Trophoblast cell (in vitro differentiated cells and primary cell): ENCODE results near the gene MUC4.

ENCODE experiments used
- DNase-seq, 2 donors: peaks; one replicate each; pipeline ENCODE4 v3.0.0-alpha.2; 2016
- H2AFZ ChIP-seq: 2 replicates; pipeline ENCODE4 v1.6.1; 2013; ENCODE audit warnings: low read length, moderate library complexity, mild to moderate bottlenecking; ENCODE audit not compliant: insufficient read depth, poor library complexity
- H2AK5ac ChIP-seq: 2 replicates; pipeline ENCODE4 v1.6.1; 2013; ENCODE audit warnings: mild to moderate bottlenecking, low read length
- H2BK120ac ChIP-seq: 2 replicates; pipeline ENCODE4 v1.6.1; 2013; ENCODE audit warnings: low read length, mild to moderate bottlenecking, moderate library complexity; ENCODE audit not compliant: insufficient read depth, poor library complexity
- H2BK12ac ChIP-seq: 2 replicates; pipeline ENCODE4 v1.6.1; 2013; ENCODE audit warnings: mild to moderate bottlenecking, low read length, moderate library complexity
- H2BK5ac ChIP-seq: 2 replicates; pipeline ENCODE4 v1.6.1; 2013; ENCODE audit warnings: low read length, low read depth, moderate library complexity, mild to moderate bottlenecking; ENCODE audit not compliant: poor library complexity
- H3K14ac ChIP-seq: 2 replicates; pipeline ENCODE4 v1.6.1; 2013; ENCODE audit warnings: mild to moderate bottlenecking, low read length
- H3K18ac ChIP-seq: 2 replicates; pipeline ENCODE4 v1.6.1; 2013; ENCODE audit warnings: mild to moderate bottlenecking, low read length
- H3K23ac ChIP-seq: 2 replicates; pipeline ENCODE4 v1.6.1; 2013; ENCODE audit warnings: low read length
- H3K27ac ChIP-seq: 2 replicates; pipeline ENCODE4 v1.5.1; 2013; ENCODE audit warnings: low read depth, mild to moderate bottlenecking, inconsistent platforms, low read length, moderate library complexity
- H3K27me3 ChIP-seq: 2 replicates; pipeline ENCODE4 v1.6.1; 2013; ENCODE audit warnings: inconsistent platforms, mild to moderate bottlenecking, low read length, moderate library complexity; ENCODE audit not compliant: insufficient read depth
- H3K36me3 ChIP-seq, 2 experiments: 1 replicate in 1 of 2; 2 replicates in 1 of 2; pipeline ENCODE4 v1.6.1; 2013; ENCODE audit warnings: low read length in 2 of 2, mild to moderate bottlenecking in 2 of 2, moderate library complexity in 1 of 2; ENCODE audit not compliant: insufficient read depth in 2 of 2, control insufficient read depth in 1 of 2
- H3K4ac ChIP-seq: 2 replicates; pipeline ENCODE4 v1.6.1; 2013; ENCODE audit warnings: low read depth, mild to moderate bottlenecking, low read length, moderate library complexity
- H3K4me1 ChIP-seq, 2 experiments: 1 replicate in 1 of 2; 2 replicates in 1 of 2; pipeline ENCODE4 v1.6.1; 2013; ENCODE audit warnings: low read length in 2 of 2, mild to moderate bottlenecking in 2 of 2, moderate library complexity in 1 of 2; ENCODE audit not compliant: insufficient read depth in 2 of 2, control insufficient read depth in 1 of 2
- H3K4me2 ChIP-seq: 2 replicates; pipeline ENCODE4 v1.6.1; 2013; ENCODE audit warnings: inconsistent platforms, mild to moderate bottlenecking, low read length, moderate library complexity
- H3K4me3 ChIP-seq: 2 replicates; pipeline ENCODE4 v1.5.1; 2013; ENCODE audit warnings: mild to moderate bottlenecking, low read depth, low read length, inconsistent platforms
- H3K79me1 ChIP-seq: one replicate; pipeline ENCODE4 v1.6.1; 2013; ENCODE audit warnings: low read length
- H3K79me2 ChIP-seq: 2 replicates; pipeline ENCODE4 v1.6.1; 2013; ENCODE audit warnings: low read length, mild to moderate bottlenecking; ENCODE audit not compliant: control insufficient read depth, insufficient read depth, poor library complexity
- H3K9ac ChIP-seq: 2 replicates; pipeline ENCODE4 v1.6.1; 2013; ENCODE audit warnings: mild to moderate bottlenecking, low read length
- H3K9me3 ChIP-seq: 2 replicates; pipeline ENCODE4 v1.6.1; 2013; ENCODE audit warnings: low read depth, mild to moderate bottlenecking, control low read depth, inconsistent platforms, low read length; ENCODE audit not compliant: insufficient read depth
- H4K12ac ChIP-seq: 2 replicates; pipeline ENCODE4 v1.6.1; 2013; ENCODE audit warnings: low read depth, mild to moderate bottlenecking, low read length, moderate library complexity
- H4K8ac ChIP-seq: 2 replicates; pipeline ENCODE4 v1.6.1; 2013; ENCODE audit warnings: low read depth, mild to moderate bottlenecking, low read length, moderate library complexity
- H4K91ac ChIP-seq: one replicate; pipeline ENCODE4 v1.6.1; 2013; ENCODE audit warnings: low read depth, mild to moderate bottlenecking, low read length, moderate library complexity
- WGBS: extraction: QIAGEN DNeasy Blood & Tissue Kit; methylation state at CpG from one replicate; pipeline ENCODE4 v1.1.7; 2013; ENCODE audit warnings: missing lambda C conversion rate; ENCODE audit not compliant: insufficient read length, insufficient coverage; ENCODE audit errors: extremely low coverage; 5-methylcytosine and 5-hydroxymethylcytosine counted together

Gene MUC4

DNA sequence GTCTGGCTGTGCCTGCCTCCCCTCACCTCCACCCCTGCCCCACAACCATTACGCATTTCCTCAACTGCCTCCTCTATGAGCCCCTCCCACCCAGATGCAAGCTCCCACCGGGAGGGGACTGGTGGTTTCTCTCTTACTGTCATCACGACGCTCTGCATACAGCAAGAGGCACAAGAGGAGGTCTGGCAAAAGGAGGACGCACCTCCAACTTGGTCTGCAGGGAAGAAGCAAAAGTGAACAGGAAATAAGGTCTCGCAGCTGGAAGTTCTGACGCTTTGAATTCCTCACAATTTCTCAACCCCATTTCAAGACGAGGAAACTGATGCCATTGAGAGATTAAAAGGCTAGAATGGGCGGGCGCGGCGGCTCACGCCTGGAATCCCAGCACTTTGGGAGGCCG lies 42.3 kb upstream of the MUC4 start:
- Histone ChIP-seq H2AK5ac (no peak overlapping the region), H3K4me2 (no peak overlapping the region), H2BK120ac (no peak overlapping the region), H4K91ac (no peak overlapping the region), H3K18ac (no peak overlapping the region), H3K14ac (no peak overlapping the region), H3K79me1 (no peaks in the 10 kb centered on the region), H3K4me1 (no peaks in the 10 kb centered on the region), H3K36me3 (no peaks in the 10 kb centered on the region), H2BK12ac (no peak overlapping the region), H2AFZ (no peak overlapping the region), H3K4ac (no peak overlapping the region), H4K12ac (no peak overlapping the region), H4K8ac (no peak overlapping the region), H2BK5ac (no peak overlapping the region), H3K23ac (no peak overlapping the region), H3K79me2 (no peaks in the 10 kb centered on the region), H3K4me3 (no peak overlapping the region), H3K9ac (no peak overlapping the region), H3K27me3 (no peaks in the 10 kb centered on the region), H3K27ac (no peak overlapping the region), H3K9me3 (peaks cover 2% of the 10 kb centered on the region)
- peak; percentile 88 to 95 for DNase-seq
- WGBS, result no CpG with 5 or more reads among the region's 14 CpGs

DNA sequence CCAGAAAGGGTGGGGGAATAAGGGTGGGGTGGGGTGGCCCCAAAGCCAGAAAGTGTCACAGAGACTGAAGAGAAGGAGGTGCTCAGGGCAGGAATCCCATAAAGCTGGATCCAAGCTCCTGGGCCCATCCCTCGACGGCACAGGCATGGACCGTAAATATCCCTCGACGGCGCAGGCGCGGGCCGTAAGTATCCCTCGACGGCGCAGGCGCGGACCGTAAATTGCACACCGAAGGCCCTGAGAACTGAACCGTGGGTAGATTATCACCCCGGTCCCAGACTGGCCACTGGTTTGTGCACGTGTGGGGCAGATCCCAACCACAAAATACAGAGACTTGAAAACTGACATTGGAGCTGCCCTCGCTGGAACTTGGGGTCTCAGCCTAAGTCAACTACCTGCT lies 41.3 kb upstream of the MUC4 start:
- H3K79me1 ChIP-seq, result no peaks in the 10 kb centered on the region
- no peak overlapping the region for H2AFZ ChIP-seq
- WGBS, result no CpG with 5 or more reads among the region's 20 CpGs
- no peak overlapping the region for H3K27ac ChIP-seq
- no peaks in the 10 kb centered on the region for H3K36me3 ChIP-seq
- H3K4me3 ChIP-seq, result no peak overlapping the region
- H3K23ac ChIP-seq, result no peak overlapping the region
- no peak for DNase-seq
- H2AK5ac ChIP-seq, result no peak overlapping the region
- H3K18ac ChIP-seq, result no peak overlapping the region
- H3K27me3 ChIP-seq, result no peaks in the 10 kb centered on the region
- no peak overlapping the region for H4K12ac ChIP-seq
- H2BK120ac ChIP-seq, result no peak overlapping the region
- H3K14ac ChIP-seq, result no peak overlapping the region
- no peaks in the 10 kb centered on the region for H3K4me1 ChIP-seq
- no peak overlapping the region for H3K9ac ChIP-seq
- no peak overlapping the region for H2BK5ac ChIP-seq
- H4K91ac ChIP-seq, result no peak overlapping the region
- H3K4me2 ChIP-seq, result no peak overlapping the region
- no peak overlapping the region for H4K8ac ChIP-seq
- H3K4ac ChIP-seq, result no peak overlapping the region
- H3K79me2 ChIP-seq, result no peaks in the 10 kb centered on the region
- H3K9me3 ChIP-seq, result peaks cover 2% of the 10 kb centered on the region
- H2BK12ac ChIP-seq, result no peak overlapping the region

DNA sequence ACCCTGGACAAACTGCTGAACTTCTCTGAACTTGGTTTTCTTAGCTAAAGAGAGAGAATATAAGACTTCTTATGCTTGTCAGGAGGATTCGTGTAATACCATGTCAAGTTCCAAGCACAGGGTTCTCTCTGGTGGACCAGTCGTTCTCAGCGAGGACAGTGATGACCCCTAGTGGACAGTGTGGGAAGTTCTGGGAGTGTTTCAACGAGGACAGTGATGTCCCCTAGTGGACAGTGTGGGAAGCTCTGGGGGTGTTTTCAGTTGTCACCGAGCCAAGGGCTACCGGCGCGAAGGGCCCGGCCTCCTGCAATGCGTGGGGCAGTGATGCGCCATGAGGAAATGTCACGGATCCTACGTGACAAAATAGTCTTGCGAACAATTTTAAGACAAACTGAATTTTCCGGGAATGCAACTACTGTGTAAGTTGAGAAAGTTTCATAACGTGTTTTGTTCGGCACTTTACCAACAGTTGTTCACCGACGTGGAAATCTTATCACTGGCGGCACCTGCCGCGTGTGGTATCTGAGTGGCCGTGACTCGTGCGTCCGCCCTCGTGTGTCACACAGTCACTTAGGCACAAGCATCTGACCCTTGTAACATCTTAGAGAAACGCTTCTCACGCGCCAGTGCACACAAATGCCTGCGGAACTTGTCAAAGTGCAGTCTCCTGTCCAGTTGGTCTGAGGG lies 39.3 kb upstream of the MUC4 start:
- H4K8ac ChIP-seq, result no peak overlapping the region
- no peak overlapping the region for H2AK5ac ChIP-seq
- no peaks in the 10 kb centered on the region for H3K79me1 ChIP-seq
- H3K9me3 ChIP-seq, result peaks cover 2% of the 10 kb centered on the region
- H3K4me3 ChIP-seq, result no peak overlapping the region
- no peak overlapping the region for H3K4me2 ChIP-seq
- H3K18ac ChIP-seq, result no peak overlapping the region
- H3K27me3 ChIP-seq, result no peaks in the 10 kb centered on the region
- no peak overlapping the region for H3K23ac ChIP-seq
- no CpG with 5 or more reads among the region's 31 CpGs for WGBS
- DNase-seq, result peak; percentile 85 to 99
- H3K9ac ChIP-seq, result no peak overlapping the region
- no peaks in the 10 kb centered on the region for H3K36me3 ChIP-seq
- no peaks in the 10 kb centered on the region for H3K79me2 ChIP-seq
- no peak overlapping the region for H2BK120ac ChIP-seq
- H4K91ac ChIP-seq, result no peak overlapping the region
- H3K4me1 ChIP-seq, result peaks cover 0 to 4% of the 10 kb centered on the region in 2 experiments
- H3K14ac ChIP-seq, result no peak overlapping the region
- no peak overlapping the region for H2BK12ac ChIP-seq
- no peak overlapping the region for H3K4ac ChIP-seq
- no peak overlapping the region for H3K27ac ChIP-seq
- H2AFZ ChIP-seq, result no peak overlapping the region
- no peak overlapping the region for H2BK5ac ChIP-seq
- no peak overlapping the region for H4K12ac ChIP-seq

- H2AFZ ChIP-seq, result no peak overlapping the region
- H4K12ac ChIP-seq, result no peak overlapping the region
- H3K18ac ChIP-seq, result no peak overlapping the region
- no peak overlapping the region for H3K4ac ChIP-seq
- DNase-seq, result peak in 1 of 2 donors; percentile 44
- H3K23ac ChIP-seq, result no peak overlapping the region
- H4K91ac ChIP-seq, result no peak overlapping the region
- no peak overlapping the region for H3K4me3 ChIP-seq
- no peak overlapping the region for H3K27ac ChIP-seq
- no peak overlapping the region for H2BK120ac ChIP-seq
- no peak overlapping the region for H2BK5ac ChIP-seq
- H3K79me2 ChIP-seq, result no peaks in the 10 kb centered on the region
- H3K4me1 ChIP-seq, result peaks cover 0 to 4% of the 10 kb centered on the region in 2 experiments
- peaks cover 2% of the 10 kb centered on the region for H3K9me3 ChIP-seq
- H3K36me3 ChIP-seq, result no peaks in the 10 kb centered on the region
- no peak overlapping the region for H3K9ac ChIP-seq
- WGBS, result no CpG with 5 or more reads among the region's 53 CpGs
- no peaks in the 10 kb centered on the region for H3K27me3 ChIP-seq
- H3K14ac ChIP-seq, result no peak overlapping the region
- no peak overlapping the region for H3K4me2 ChIP-seq
- H2BK12ac ChIP-seq, result no peak overlapping the region
- no peaks in the 10 kb centered on the region for H3K79me1 ChIP-seq
- no peak overlapping the region for H4K8ac ChIP-seq
- H2AK5ac ChIP-seq, result no peak overlapping the region
Observed at GRCh38 chr3:195849322-195850074, 37.8 kb upstream of the MUC4 start.
